OCI-LY7 (cell line): ENCODE results near the gene COPS3.

ENCODE experiments used
- CTCF ChIP-seq: fragments of 200-600 bp; sonication (generic); conservative IDR thresholded peaks from 2 replicates; pipeline ENCODE4 v1.5.1; 2014; ENCODE audit warnings: mild to moderate bottlenecking, antibody characterized with exemption, low read length, moderate library complexity, mixed read lengths
- EZH2phosphoT487 ChIP-seq: fragments of 200-600 bp; sonication (generic); IDR thresholded peaks from 2 replicates; pipeline ENCODE4 v1.6.1; 2018; ENCODE audit warnings: low read depth, borderline replicate concordance, mild to moderate bottlenecking, mixed run types, antibody characterized with exemption, low read length, moderate library complexity, mixed read lengths

- TF ChIP-seq CTCF, result no peak
- TF ChIP-seq EZH2phosphoT487, result no peak
Observed at GRCh38 chr17:17224137-17224536, 56.9 kb downstream of the COPS3 start.
